CD14-positive monocyte (primary cell): ENCODE data around the gene SECTM1. TPM values are rescaled to one million over a fixed set of nuclear protein-coding genes. Genes with fewer than 3 reads are reported as not detected.

Experiments used
- DNase-seq, 3 donors: peaks; one replicate each; pipeline ENCODE4 v3.0.0-alpha.2; 2011 to 2022
- H2AFZ ChIP-seq: 2 replicates; pipeline ENCODE4 v1.6.0; 2012; ENCODE audit warnings: mild to moderate bottlenecking, low read depth, low read length, inconsistent platforms; ENCODE audit not compliant: insufficient read depth, poor library complexity, severe bottlenecking
- H3K27ac ChIP-seq, 2 donors: 1 replicate in 1 of 2; 2 replicates in 1 of 2; pipeline ENCODE4 v1.5.1; 2012 to 2013; ENCODE audit warnings: low read length in 2 of 2, control low read depth in 1 of 2, inconsistent platforms in 1 of 2, low read depth in 1 of 2, mild to moderate bottlenecking in 1 of 2
- H3K27me3 ChIP-seq, 2 donors: one replicate each; pipeline versions ENCODE4 v1.6.0 to v1.6.1; 2011 to 2013; ENCODE audit warnings: low read length in 2 of 2; ENCODE audit not compliant: control insufficient read depth in 2 of 2, insufficient read depth in 2 of 2
- H3K36me3 ChIP-seq, 2 donors: replicated peaks in 1 of 2; 1 replicate in 1 of 2; 2 replicates in 1 of 2; pipeline versions ENCODE4 v1.5.1 to v1.6.1; 2012 to 2013; ENCODE audit warnings: low read length in 2 of 2, control low read depth in 1 of 2, inconsistent platforms in 1 of 2, mild to moderate bottlenecking in 1 of 2; ENCODE audit not compliant: insufficient read depth in 2 of 2, control insufficient read depth in 1 of 2
- H3K4me1 ChIP-seq, 2 donors: 1 replicate in 1 of 2; 2 replicates in 1 of 2; pipeline versions ENCODE4 v1.5.1 to v1.6.1; 2012 to 2013; ENCODE audit warnings: low read length in 2 of 2, control low read depth in 1 of 2, inconsistent platforms in 1 of 2, mild to moderate bottlenecking in 1 of 2, moderate library complexity in 1 of 2; ENCODE audit not compliant: insufficient read depth in 2 of 2, control insufficient read depth in 1 of 2
- H3K4me2 ChIP-seq: replicated peaks from 2 replicates; pipeline ENCODE3; 2012; ENCODE audit warnings: low read length, moderate library complexity, mild to moderate bottlenecking; ENCODE audit not compliant: poor library complexity, severe bottlenecking; ENCODE audit errors: extremely low read depth
- H3K4me3 ChIP-seq, 3 experiments: fragments of 200-600 bp in 1 of 3; sonication (generic) in 1 of 3; replicated peaks in 1 of 3; 1 replicate in 2 of 3; 2 replicates in 1 of 3; pipeline ENCODE4 v1.5.1; 2011 to 2013; ENCODE audit warnings: low read length in 3 of 3, mild to moderate bottlenecking in 3 of 3, control low read depth in 2 of 3, low read depth in 2 of 3, inconsistent platforms in 1 of 3, moderate library complexity in 1 of 3
- H3K79me2 ChIP-seq: 2 replicates; pipeline ENCODE4 v1.6.0; 2012; ENCODE audit warnings: mild to moderate bottlenecking, control low read depth, inconsistent platforms, low read length, moderate library complexity; ENCODE audit not compliant: insufficient read depth
- H3K9ac ChIP-seq: 2 replicates; pipeline ENCODE4 v1.6.0; 2017; ENCODE audit warnings: low read length, mild to moderate bottlenecking; ENCODE audit not compliant: insufficient read depth, poor library complexity, severe bottlenecking
- H3K9me3 ChIP-seq, 2 donors: replicated peaks in 1 of 2; 1 replicate in 1 of 2; 2 replicates in 1 of 2; pipeline versions ENCODE4 v1.5.1 to v1.6.1; 2012 to 2013; ENCODE audit warnings: low read length in 2 of 2, control low read depth in 1 of 2; ENCODE audit not compliant: control insufficient read depth in 1 of 2, insufficient read depth in 1 of 2
- H4K20me1 ChIP-seq: 2 replicates; pipeline ENCODE4 v1.6.0; 2012; ENCODE audit warnings: mild to moderate bottlenecking, low read length, control low read depth, moderate library complexity; ENCODE audit not compliant: insufficient read depth
- H3K27ac Mint-ChIP-seq, 7 donors: one replicate each; pipeline ENCODE4 v1.8.0; 2020; ENCODE audit warnings: mild to moderate bottlenecking in 7 of 7, mixed read lengths in 7 of 7, moderate library complexity in 6 of 7, inconsistent platforms in 2 of 7
- H3K27me3 Mint-ChIP-seq, 3 donors: one replicate each; pipeline ENCODE4 v1.8.0; 2021 to 2022; ENCODE audit warnings: low read depth in 3 of 3, mild to moderate bottlenecking in 3 of 3, mixed read lengths in 3 of 3, moderate library complexity in 3 of 3, inconsistent platforms in 1 of 3
- H3K36me3 Mint-ChIP-seq, 2 donors: one replicate each; pipeline ENCODE4 v1.8.0; 2020; ENCODE audit warnings: mixed read lengths in 2 of 2, inconsistent platforms in 1 of 2, mild to moderate bottlenecking in 1 of 2
- H3K4me1 Mint-ChIP-seq: one replicate; pipeline ENCODE4 v1.8.0; 2020; ENCODE audit warnings: mild to moderate bottlenecking, mixed read lengths
- H3K4me3 Mint-ChIP-seq, 2 donors: one replicate each; pipeline ENCODE4 v1.8.0; 2020; ENCODE audit warnings: mild to moderate bottlenecking in 2 of 2, mixed read lengths in 2 of 2, moderate library complexity in 1 of 2
- H3K9me3 Mint-ChIP-seq, 7 donors: one replicate each; pipeline ENCODE4 v1.8.0; 2020 to 2022; ENCODE audit warnings: mixed read lengths in 7 of 7, mild to moderate bottlenecking in 6 of 7, moderate library complexity in 6 of 7, inconsistent platforms in 2 of 7
- WGBS: methylation state at CpG from one replicate; pipeline ENCODE4 v1.1.5; 2013; ENCODE audit warnings: missing lambda C conversion rate; ENCODE audit not compliant: insufficient coverage; 5-methylcytosine and 5-hydroxymethylcytosine counted together
- intact Hi-C, 2 donors: fragments of 100-400 bp; cut with micrococcal nuclease; formaldehyde crosslinking; loops; one replicate each; pipeline versions ENCODE4 v1.15.0 to v1.15.1; 2023
- polyA plus RNA-seq, 3 donors: library from polyadenylated mRNA; depleted of rRNA in 1 of 3; unstranded in 2 of 3; stranded (reverse) in 1 of 3; fragments of 300-500 nt in 2 of 3; fragments of >200 nt in 1 of 3; fragmentation: Illumina TruSeq in 2 of 3; gene quantifications; 1 replicate in 2 of 3; 2 replicates in 1 of 3; pipeline ENCODE4 v1.2.3, GENCODE V29; 2012 to 2021
- TF ChIP-seq, protein P1 (sequence below): fragments of 200-600 bp; IDR thresholded peaks from one replicate; pipeline ENCODE4 v1.8.0; 2022; ENCODE audit warnings: antibody characterized with exemption, mild to moderate bottlenecking

SECTM1 gene
- polyA plus RNA-seq, 3 donors: 136 to 209 (median 188) TPM

DNA sequence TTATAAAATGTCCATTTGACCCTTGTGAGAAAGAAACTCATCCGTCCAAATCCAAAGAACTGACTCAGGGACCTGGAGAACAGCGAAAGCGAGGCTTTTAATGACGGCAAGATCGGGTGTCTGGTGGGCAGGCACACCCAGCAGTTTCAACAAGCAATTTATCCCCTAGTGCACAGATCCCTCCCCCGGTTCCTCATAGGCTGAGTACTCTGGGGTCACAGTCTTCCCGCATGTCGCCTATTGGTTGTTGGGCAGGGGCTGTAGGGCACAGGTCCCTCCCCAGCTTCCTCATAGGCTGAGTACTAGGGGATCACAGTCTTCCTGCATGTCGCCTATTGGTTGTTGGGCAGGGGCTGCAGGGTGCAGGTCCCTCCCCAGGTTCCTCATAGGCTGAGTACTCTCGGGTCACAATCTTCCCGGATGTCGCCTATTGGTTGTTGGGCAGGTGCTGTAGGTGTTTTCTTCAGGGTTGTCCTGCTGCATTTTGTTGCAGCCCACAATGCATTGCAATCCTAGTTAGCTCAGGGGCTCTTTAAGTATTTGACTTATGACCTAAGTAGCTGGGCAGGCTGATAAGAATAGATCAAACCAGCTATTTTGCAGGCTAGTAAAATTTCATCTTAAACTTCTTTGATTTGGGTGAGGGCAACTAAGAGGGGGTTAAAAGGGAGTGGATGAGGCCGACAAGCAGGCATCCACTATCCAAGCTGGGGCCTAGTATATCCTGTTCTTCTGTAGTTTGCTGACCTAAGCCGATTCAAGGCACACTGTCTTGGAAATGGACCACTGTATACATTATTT, 34.4 kb upstream of the SECTM1 start:
- Mint-ChIP-seq H3K4me1 (peaks cover 12% of the 10 kb centered on the region), H3K36me3 (peaks cover 0 to under 1% of the 10 kb centered on the region in 2 donors), H3K9me3 (peaks cover 0 to 11% (median 4%) of the 10 kb centered on the region in 7 donors), H3K27ac (no peak overlapping the region), H3K27me3 (peaks cover 32 to 54% (median 46%) of the 10 kb centered on the region in 3 donors), H3K4me3 (no peak overlapping the region)
- Histone ChIP-seq H2AFZ (no peak overlapping the region), H3K4me3 (no peak overlapping the region), H3K27me3 (peaks cover 24 to 36% of the 10 kb centered on the region in 2 donors), H3K9me3 (peaks cover 0 to 7% of the 10 kb centered on the region in 2 donors), H3K4me1 (peaks cover 4 to 13% of the 10 kb centered on the region in 2 donors), H3K79me2 (no peaks in the 10 kb centered on the region), H3K9ac (no peak overlapping the region), H3K27ac (no peak overlapping the region), H3K4me2 (no peak overlapping the region), H3K36me3 (no peaks in the 10 kb centered on the region), H4K20me1 (no peaks in the 10 kb centered on the region)
- TF ChIP-seq, protein P1, sequence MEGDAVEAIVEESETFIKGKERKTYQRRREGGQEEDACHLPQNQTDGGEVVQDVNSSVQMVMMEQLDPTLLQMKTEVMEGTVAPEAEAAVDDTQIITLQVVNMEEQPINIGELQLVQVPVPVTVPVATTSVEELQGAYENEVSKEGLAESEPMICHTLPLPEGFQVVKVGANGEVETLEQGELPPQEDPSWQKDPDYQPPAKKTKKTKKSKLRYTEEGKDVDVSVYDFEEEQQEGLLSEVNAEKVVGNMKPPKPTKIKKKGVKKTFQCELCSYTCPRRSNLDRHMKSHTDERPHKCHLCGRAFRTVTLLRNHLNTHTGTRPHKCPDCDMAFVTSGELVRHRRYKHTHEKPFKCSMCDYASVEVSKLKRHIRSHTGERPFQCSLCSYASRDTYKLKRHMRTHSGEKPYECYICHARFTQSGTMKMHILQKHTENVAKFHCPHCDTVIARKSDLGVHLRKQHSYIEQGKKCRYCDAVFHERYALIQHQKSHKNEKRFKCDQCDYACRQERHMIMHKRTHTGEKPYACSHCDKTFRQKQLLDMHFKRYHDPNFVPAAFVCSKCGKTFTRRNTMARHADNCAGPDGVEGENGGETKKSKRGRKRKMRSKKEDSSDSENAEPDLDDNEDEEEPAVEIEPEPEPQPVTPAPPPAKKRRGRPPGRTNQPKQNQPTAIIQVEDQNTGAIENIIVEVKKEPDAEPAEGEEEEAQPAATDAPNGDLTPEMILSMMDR: no peak
- intact Hi-C loops: no loop called here
- no peak for DNase-seq
- 100% methylated on average over 1 of the region's 14 CpGs for WGBS

DNA sequence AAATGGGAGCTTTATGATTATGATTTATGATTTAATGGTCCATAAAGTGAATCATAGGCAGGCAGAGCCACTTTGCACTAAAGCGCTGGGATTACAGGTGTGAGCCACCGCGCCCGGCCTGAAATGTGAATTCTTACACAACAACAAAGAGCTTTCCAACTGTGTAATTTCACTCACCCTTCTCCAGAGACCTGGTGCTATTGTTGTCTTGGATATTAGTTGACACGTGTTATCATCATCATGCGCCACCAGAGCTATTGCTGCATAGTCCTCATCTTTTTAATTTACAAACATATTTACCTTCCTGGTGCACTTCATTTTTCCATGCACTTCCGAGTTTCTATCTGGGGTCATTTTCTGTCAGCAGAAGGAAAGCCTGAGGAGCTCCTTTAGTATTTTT, 33.2 kb upstream of the SECTM1 start:
- no peak overlapping the region for H3K9ac ChIP-seq
- no CpG with 5 or more reads among the region's 7 CpGs for WGBS
- H3K27ac ChIP-seq: no peak overlapping the region

More for the DNA sequence above, 33.2 kb upstream of the SECTM1 start:
- peaks cover 0 to 9% (median 3%) of the 10 kb centered on the region in 7 donors for H3K9me3 Mint-ChIP-seq
- Histone ChIP-seq H3K4me1 (peaks cover 4 to 13% of the 10 kb centered on the region in 2 donors), H3K27me3 (peaks cover 15 to 25% of the 10 kb centered on the region in 2 donors), H4K20me1 (no peaks in the 10 kb centered on the region), H3K36me3 (no peaks in the 10 kb centered on the region), H3K4me3 (no peak overlapping the region), H3K4me2 (no peak overlapping the region), H2AFZ (no peak overlapping the region), H3K9me3 (peaks cover 0 to 7% of the 10 kb centered on the region in 2 donors), H3K79me2 (no peaks in the 10 kb centered on the region)
- TF ChIP-seq, protein P1: no peak
- intact Hi-C loops: no loop called here
- H3K36me3 Mint-ChIP-seq: no peaks in the 10 kb centered on the region
- H3K4me3 Mint-ChIP-seq: no peak overlapping the region
- no peak overlapping the region for H3K27ac Mint-ChIP-seq
- H3K27me3 Mint-ChIP-seq: peaks cover 23 to 43% (median 37%) of the 10 kb centered on the region in 3 donors
- DNase-seq: no peak
- H3K4me1 Mint-ChIP-seq: peaks cover 11% of the 10 kb centered on the region
